ENCODE measurements around the gene SNED1.

Gene SNED1

GRCh38 chr2:241112592-241112991 lies 114.2 kb downstream of the SNED1 start:
- DNase-seq = no peak

- DNase-seq = no peak
Measured at GRCh38 chr2:241114836-241115235, 116.4 kb downstream of the SNED1 start.

- DNase-seq = no peak
Measured at GRCh38 chr2:241115361-241115760, 116.9 kb downstream of the SNED1 start.

GRCh38 chr2:241116606-241117560 lies 118.5 kb downstream of the SNED1 start:
- no peak for DNase-seq

GRCh38 chr2:241118737-241119505 lies 120.5 kb downstream of the SNED1 start:
- DNase-seq = no peak

- no peak for DNase-seq
Measured at GRCh38 chr2:241120440-241120839, 122.0 kb downstream of the SNED1 start.

GRCh38 chr2:241121008-241121407 lies 122.6 kb downstream of the SNED1 start:
- DNase-seq = no peak

GRCh38 chr2:241122376-241123002 lies 124.1 kb downstream of the SNED1 start:
- DNase-seq = no peak

GRCh38 chr2:241123816-241124536 lies 125.6 kb downstream of the SNED1 start:
- no peak for DNase-seq

GRCh38 chr2:241125626-241126025 lies 127.2 kb downstream of the SNED1 start:
- no peak for DNase-seq

- no peak for DNase-seq
Measured at GRCh38 chr2:241126201-241126611, 127.8 kb downstream of the SNED1 start.

GRCh38 chr2:241126771-241127202 lies 128.4 kb downstream of the SNED1 start:
- DNase-seq = no peak

GRCh38 chr2:241128266-241128665 lies 129.8 kb downstream of the SNED1 start:
- no peak for DNase-seq

- DNase-seq = no peak
Measured at GRCh38 chr2:241129086-241129871, 130.9 kb downstream of the SNED1 start.

GRCh38 chr2:241130316-241130715 lies 131.9 kb downstream of the SNED1 start:
- DNase-seq = no peak

- DNase-seq = no peak
Measured at GRCh38 chr2:241131531-241131930, 133.1 kb downstream of the SNED1 start.

GRCh38 chr2:241132538-241133435 lies 134.4 kb downstream of the SNED1 start:
- no peak for DNase-seq

GRCh38 chr2:241133436-241133820 lies 135.0 kb downstream of the SNED1 start:
- no peak for DNase-seq

GRCh38 chr2:241134711-241135110 lies 136.3 kb downstream of the SNED1 start:
- DNase-seq = no peak

GRCh38 chr2:241135737-241136136 lies 137.3 kb downstream of the SNED1 start:
- no peak for DNase-seq

- no peak for DNase-seq
Measured at GRCh38 chr2:241136191-241136590, 137.8 kb downstream of the SNED1 start.

All from NCI-H187 treated with DMSO at 0.1 percent for 48 hours (cell line).